ENCODE results near the gene ZFYVE27.

Gene ZFYVE27

GRCh38 chr10:97714401-97715258 lies 22.3 kb upstream of the ZFYVE27 start:
- no peak for TF ChIP-seq CTCF (IDR thresholded peaks at IDR 0.05; ENCODE audit: low read depth, low read length)
- Histone ChIP-seq H3K36me3 (peaks cover 10% of the 10 kb centered on the region), H3K9me3 (no peaks in the 10 kb centered on the region), H3K4me1 (peaks cover 28% of the 10 kb centered on the region), H3K27me3 (no peaks in the 10 kb centered on the region), H3K4me3 (ENCODE audit: low read depth, low read length) (peak overlapping the region; percentile 73)
- DNase-seq = peak; percentile 62

DNA sequence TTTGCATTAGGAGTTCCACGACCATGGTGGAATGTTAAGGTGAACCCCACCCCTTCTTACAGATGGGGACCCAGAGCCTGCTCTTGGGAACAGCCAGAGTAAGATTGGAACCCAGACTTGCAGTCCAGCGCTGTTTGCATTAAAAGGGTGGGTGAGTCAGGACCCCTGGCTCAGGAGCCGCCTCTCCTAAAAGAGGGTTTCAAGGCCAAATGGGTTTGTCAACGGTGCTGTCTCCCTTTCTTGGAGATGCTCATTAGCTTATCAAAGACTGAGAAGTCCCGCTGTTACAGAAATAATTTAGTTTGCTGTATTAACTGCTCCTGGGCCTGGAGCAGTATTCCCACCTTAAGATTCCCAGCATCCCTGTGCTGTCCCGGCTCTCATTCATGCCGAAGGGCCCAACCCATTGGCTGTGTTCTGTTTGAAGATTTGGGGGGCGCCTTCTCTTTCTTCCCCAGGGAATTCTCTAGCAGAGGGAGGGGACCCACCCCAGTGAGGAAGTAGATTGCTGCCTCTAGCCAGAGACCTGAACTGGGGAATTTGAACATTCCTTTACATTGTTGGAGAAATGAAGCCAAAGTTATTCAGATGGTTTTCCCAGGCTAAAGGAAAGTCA lies 21.6 kb upstream of the ZFYVE27 start:
- Histone ChIP-seq H3K4me1 (peaks cover 29% of the 10 kb centered on the region), H3K36me3 (peaks cover 10% of the 10 kb centered on the region), H3K27me3 (no peaks in the 10 kb centered on the region), H3K9me3 (no peaks in the 10 kb centered on the region), H3K4me3 (ENCODE audit: low read depth, low read length) (peak overlapping the region; percentile 73)
- TF ChIP-seq CTCF (IDR thresholded peaks at IDR 0.05; ENCODE audit: low read depth, low read length) = no peak
- DNase-seq = no peak

DNA sequence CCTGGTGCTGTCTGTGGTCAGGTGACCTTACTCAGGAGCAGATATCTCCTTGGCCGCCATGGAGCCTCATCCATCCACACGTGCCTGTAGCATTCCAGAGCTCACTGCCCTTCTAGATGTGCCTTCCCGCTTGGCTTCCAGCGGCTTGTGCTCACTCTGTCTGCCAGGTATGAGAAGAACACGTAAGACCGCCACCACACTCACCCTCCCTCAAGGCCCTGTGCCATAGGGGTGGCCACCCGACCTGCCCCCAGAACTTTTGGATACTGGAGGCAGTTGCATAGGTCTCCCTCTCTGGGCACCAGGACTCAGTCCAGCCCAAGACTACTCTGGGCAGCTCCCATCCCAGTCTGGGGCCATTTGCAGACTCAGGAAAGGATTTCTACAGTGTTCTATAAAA lies 19.3 kb upstream of the ZFYVE27 start:
- Histone ChIP-seq H3K36me3 (peaks cover 10% of the 10 kb centered on the region), H3K9me3 (no peaks in the 10 kb centered on the region), H3K27me3 (no peaks in the 10 kb centered on the region), H3K4me1 (peaks cover 29% of the 10 kb centered on the region), H3K4me3 (ENCODE audit: low read depth, low read length) (no peak overlapping the region)
- no peak for DNase-seq
- TF ChIP-seq CTCF (IDR thresholded peaks at IDR 0.05; ENCODE audit: low read depth, low read length) = no peak

DNA sequence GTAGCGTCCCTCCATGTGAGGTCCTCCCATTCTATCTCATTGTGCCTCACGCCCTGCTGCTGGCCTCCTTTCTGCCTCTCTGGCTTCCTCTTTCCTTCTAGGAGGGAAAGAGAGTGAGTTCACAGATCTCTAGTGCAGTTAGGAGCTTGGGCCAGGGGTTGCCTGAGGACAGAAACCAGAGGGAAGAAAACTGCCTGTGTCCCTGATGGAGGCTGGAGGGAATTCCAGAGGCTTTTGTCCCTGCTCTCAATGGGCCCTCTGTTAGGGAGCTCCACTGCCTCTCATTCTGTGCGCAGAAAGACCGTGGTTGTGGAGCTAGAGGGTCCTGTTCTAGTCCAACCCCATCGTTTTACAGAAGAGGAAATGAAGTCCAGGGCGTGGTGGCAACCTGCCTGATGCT lies 18.8 kb upstream of the ZFYVE27 start:
- Histone ChIP-seq H3K9me3 (no peaks in the 10 kb centered on the region), H3K36me3 (peaks cover 10% of the 10 kb centered on the region), H3K4me1 (peaks cover 25% of the 10 kb centered on the region), H3K4me3 (ENCODE audit: low read depth, low read length) (peak overlapping the region; percentile 19; the same call in 1 of the 2 replicates), H3K27me3 (no peaks in the 10 kb centered on the region)
- DNase-seq = peak; percentile 52
- no peak for TF ChIP-seq CTCF (IDR thresholded peaks at IDR 0.05; ENCODE audit: low read depth, low read length)

DNA sequence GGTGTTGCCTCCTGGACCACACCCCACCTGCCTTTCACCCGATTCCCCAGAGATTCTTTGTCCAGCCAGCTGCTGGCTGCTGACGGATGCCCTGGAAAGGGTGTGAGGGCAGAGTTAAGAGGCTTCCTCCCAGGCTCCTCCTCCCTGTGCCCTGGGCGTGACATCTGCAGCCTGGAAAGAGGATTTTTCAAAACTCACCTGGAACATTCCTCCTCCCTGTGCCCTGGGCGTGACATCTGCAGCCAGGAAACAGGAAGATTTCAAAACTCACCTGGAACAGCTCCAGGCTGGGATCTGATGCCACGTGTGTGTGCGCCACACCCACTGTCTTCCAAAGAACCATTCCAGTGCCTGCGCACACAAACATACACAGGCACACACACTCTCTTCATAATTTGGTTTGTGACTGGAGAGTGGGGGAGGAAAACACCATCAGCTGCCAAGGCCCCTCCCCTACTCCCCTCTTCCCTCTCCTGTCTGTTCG lies 18.2 kb upstream of the ZFYVE27 start:
- TF ChIP-seq CTCF (IDR thresholded peaks at IDR 0.05; ENCODE audit: low read depth, low read length) = no peak
- peak; percentile 68 for DNase-seq
- Histone ChIP-seq H3K9me3 (no peaks in the 10 kb centered on the region), H3K27me3 (no peaks in the 10 kb centered on the region), H3K4me1 (peaks cover 25% of the 10 kb centered on the region), H3K4me3 (ENCODE audit: low read depth, low read length) (peak overlapping the region; percentile 19; the same call in 1 of the 2 replicates), H3K36me3 (peaks cover 10% of the 10 kb centered on the region)

GRCh38 chr10:97719602-97720001 lies 17.3 kb upstream of the ZFYVE27 start:
- Histone ChIP-seq H3K36me3 (peaks cover 10% of the 10 kb centered on the region), H3K4me3 (ENCODE audit: low read depth, low read length) (no peak overlapping the region), H3K9me3 (no peaks in the 10 kb centered on the region), H3K27me3 (no peaks in the 10 kb centered on the region), H3K4me1 (peaks cover 25% of the 10 kb centered on the region)
- no peak for DNase-seq
- no peak for TF ChIP-seq CTCF (IDR thresholded peaks at IDR 0.05; ENCODE audit: low read depth, low read length)

Data from BE2C (cell line).